ENCODE measurements around the gene SCFD2. TPM values are rescaled to one million over a fixed set of nuclear protein-coding genes. Genes with fewer than 3 reads are reported as not detected.

SCFD2 gene
- total RNA-seq, 1 donor from 2014 or later: 17.2 TPM

GRCh38 chr4:53152467-53152866 lies 213.4 kb downstream of the SCFD2 start:
- Mint-ChIP-seq H3K27me3 (ENCODE audit: unreplicated experiment) (no peaks in the 10 kb centered on the region), H3K4me1 (ENCODE audit: low read depth, unreplicated experiment) (no peaks in the 10 kb centered on the region), H3K4me3 (ENCODE audit: unreplicated experiment) (no peak overlapping the region), H3K36me3 (ENCODE audit: unreplicated experiment) (peaks cover 17% of the 10 kb centered on the region), H3K27ac (ENCODE audit: unreplicated experiment) (no peak overlapping the region), H3K9me3 (ENCODE audit: unreplicated experiment) (peaks cover 3% of the 10 kb centered on the region)
- TF ChIP-seq, protein P1, sequence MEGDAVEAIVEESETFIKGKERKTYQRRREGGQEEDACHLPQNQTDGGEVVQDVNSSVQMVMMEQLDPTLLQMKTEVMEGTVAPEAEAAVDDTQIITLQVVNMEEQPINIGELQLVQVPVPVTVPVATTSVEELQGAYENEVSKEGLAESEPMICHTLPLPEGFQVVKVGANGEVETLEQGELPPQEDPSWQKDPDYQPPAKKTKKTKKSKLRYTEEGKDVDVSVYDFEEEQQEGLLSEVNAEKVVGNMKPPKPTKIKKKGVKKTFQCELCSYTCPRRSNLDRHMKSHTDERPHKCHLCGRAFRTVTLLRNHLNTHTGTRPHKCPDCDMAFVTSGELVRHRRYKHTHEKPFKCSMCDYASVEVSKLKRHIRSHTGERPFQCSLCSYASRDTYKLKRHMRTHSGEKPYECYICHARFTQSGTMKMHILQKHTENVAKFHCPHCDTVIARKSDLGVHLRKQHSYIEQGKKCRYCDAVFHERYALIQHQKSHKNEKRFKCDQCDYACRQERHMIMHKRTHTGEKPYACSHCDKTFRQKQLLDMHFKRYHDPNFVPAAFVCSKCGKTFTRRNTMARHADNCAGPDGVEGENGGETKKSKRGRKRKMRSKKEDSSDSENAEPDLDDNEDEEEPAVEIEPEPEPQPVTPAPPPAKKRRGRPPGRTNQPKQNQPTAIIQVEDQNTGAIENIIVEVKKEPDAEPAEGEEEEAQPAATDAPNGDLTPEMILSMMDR (IDR thresholded peaks at IDR 0.05; ENCODE audit: partially characterized antibody, unreplicated experiment): no peak
- DNase-seq: no peak

- Mint-ChIP-seq H3K4me3 (ENCODE audit: unreplicated experiment) (no peak overlapping the region), H3K4me1 (ENCODE audit: low read depth, unreplicated experiment) (no peaks in the 10 kb centered on the region), H3K36me3 (ENCODE audit: unreplicated experiment) (peaks cover 17% of the 10 kb centered on the region), H3K9me3 (ENCODE audit: unreplicated experiment) (peaks cover 3% of the 10 kb centered on the region), H3K27ac (ENCODE audit: unreplicated experiment) (no peak overlapping the region), H3K27me3 (ENCODE audit: unreplicated experiment) (no peaks in the 10 kb centered on the region)
- no peak for DNase-seq
- TF ChIP-seq, protein P1 (IDR thresholded peaks at IDR 0.05; ENCODE audit: partially characterized antibody, unreplicated experiment): no peak
Measured at GRCh38 chr4:53151489-53151788, 214.4 kb downstream of the SCFD2 start.

DNA sequence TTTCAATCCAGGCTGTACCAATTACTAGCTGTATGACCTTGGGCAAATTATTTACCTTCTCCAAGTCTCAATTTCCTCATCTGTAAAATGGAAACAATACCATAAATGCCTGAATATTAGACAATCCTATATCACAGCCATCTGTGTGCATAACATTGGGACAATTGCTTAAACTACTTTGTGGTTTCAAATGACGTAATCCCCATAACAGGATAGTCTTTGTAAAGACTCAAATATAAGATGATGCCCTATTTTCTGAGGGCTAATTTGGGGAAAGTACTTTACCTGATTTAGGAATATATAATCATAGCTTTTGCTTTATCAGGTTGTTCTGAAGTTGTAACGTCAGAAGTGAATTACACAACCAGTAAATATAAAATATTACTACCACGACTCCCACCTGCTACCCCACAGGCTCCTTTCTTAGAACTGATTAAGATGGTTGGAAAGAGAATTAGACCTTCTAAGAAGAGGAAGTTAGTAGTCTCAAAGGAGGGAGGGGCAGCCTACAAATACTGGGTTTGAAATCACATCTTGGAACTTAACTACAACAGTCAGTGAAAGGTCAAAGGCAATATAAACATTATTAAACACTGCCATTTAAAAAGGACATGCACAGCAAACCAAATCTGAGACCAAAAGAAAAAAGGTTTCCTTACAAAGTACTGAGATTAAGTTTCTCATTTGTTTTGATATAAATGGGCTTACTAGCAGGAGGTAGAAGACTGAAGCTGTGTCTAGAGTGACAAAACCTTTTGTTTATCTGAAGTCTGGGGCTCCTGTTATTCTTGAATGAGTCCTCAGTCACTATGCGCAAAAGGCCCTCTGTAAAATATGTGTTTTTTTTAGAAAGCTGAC lies 215.0 kb downstream of the SCFD2 start:
- TF ChIP-seq, protein P1 (IDR thresholded peaks at IDR 0.05; ENCODE audit: partially characterized antibody, unreplicated experiment): no peak
- Mint-ChIP-seq H3K36me3 (ENCODE audit: unreplicated experiment) (peaks cover 17% of the 10 kb centered on the region), H3K27me3 (ENCODE audit: unreplicated experiment) (no peaks in the 10 kb centered on the region), H3K4me1 (ENCODE audit: low read depth, unreplicated experiment) (no peaks in the 10 kb centered on the region), H3K4me3 (ENCODE audit: unreplicated experiment) (no peak overlapping the region), H3K27ac (ENCODE audit: unreplicated experiment) (no peak overlapping the region), H3K9me3 (ENCODE audit: unreplicated experiment) (peaks cover 3% of the 10 kb centered on the region)
- DNase-seq: no peak

DNA sequence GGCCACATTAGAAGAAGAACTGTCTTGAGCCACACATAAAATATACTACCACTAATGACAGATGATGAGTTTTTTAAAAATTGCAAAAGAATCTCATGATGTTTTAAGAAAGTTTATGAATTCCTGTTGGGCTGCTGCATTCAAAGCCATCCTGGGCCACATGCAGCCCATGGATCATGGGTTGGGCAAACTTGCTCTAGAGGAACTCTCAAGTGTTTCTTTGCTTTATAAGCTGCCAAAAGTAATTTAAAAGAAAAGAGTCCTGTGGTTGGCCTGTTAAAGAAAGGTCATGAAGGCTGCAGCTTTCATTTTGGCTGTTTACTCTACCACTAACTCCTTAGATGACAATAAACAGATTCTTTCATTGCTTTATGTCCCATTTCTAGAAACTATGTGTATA lies 218.2 kb downstream of the SCFD2 start:
- Mint-ChIP-seq H3K4me1 (ENCODE audit: low read depth, unreplicated experiment) (no peaks in the 10 kb centered on the region), H3K36me3 (ENCODE audit: unreplicated experiment) (no peaks in the 10 kb centered on the region), H3K27ac (ENCODE audit: unreplicated experiment) (no peak overlapping the region), H3K27me3 (ENCODE audit: unreplicated experiment) (no peaks in the 10 kb centered on the region), H3K9me3 (ENCODE audit: unreplicated experiment) (no peaks in the 10 kb centered on the region), H3K4me3 (ENCODE audit: unreplicated experiment) (no peak overlapping the region)
- TF ChIP-seq, protein P1 (IDR thresholded peaks at IDR 0.05; ENCODE audit: partially characterized antibody, unreplicated experiment): no peak
- no peak for DNase-seq

DNA sequence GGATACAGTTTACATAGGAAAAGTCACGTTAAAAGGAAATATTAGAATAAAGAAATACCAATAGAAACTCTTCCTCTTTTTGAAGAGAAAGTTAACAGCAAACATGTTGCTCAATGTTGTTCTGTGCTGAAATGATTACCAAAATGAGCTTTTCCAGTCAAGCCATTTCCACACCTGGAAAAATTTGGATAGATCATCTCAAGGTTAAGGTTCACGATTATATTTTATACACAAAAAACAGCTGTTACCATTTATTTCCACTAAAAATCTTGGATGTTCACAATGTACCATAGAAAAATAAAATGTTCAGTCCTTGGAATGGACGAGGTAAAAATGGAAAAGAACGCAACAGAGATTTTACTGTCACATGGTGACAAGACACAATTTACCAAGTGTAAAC lies 218.7 kb downstream of the SCFD2 start:
- no peaks in the 10 kb centered on the region for H3K9me3 Mint-ChIP-seq (ENCODE audit: unreplicated experiment)
- TF ChIP-seq, protein P1 (IDR thresholded peaks at IDR 0.05; ENCODE audit: partially characterized antibody, unreplicated experiment): no peak
- H3K4me3 Mint-ChIP-seq (ENCODE audit: unreplicated experiment): no peak overlapping the region
- DNase-seq: no peak
- H3K27me3 Mint-ChIP-seq (ENCODE audit: unreplicated experiment): no peaks in the 10 kb centered on the region
- no peaks in the 10 kb centered on the region for H3K4me1 Mint-ChIP-seq (ENCODE audit: low read depth, unreplicated experiment)
- H3K27ac Mint-ChIP-seq (ENCODE audit: unreplicated experiment): no peak overlapping the region
- no peaks in the 10 kb centered on the region for H3K36me3 Mint-ChIP-seq (ENCODE audit: unreplicated experiment)

All from glutamatergic neuron (in vitro differentiated cells).